ENCODE results near the gene ABCC8. TPM values are rescaled to one million over a fixed set of nuclear protein-coding genes. Genes with fewer than 3 reads are reported as not detected.

The ABCC8 gene
- total RNA-seq, 2 donors from 2014 or later: 0.55 TPM; not detected in 1

GRCh38 chr11:17524221-17524620 is 47.6 kb upstream of the ABCC8 start:
- Mint-ChIP-seq H3K4me1 (peaks cover 2% of the 10 kb centered on the region), H3K36me3 (ENCODE audit: low read depth) (no peaks in the 10 kb centered on the region), H3K27me3 (ENCODE audit: insufficient read depth) (peaks cover 2% of the 10 kb centered on the region), H3K27ac (no peak overlapping the region), H3K4me3 (no peak overlapping the region), H3K9me3 (no peaks in the 10 kb centered on the region)
- Histone ChIP-seq H3K9me3 (ENCODE audit: control insufficient read depth, low read length) (no peaks in the 10 kb centered on the region), H3K9ac (ENCODE audit: extremely low read depth, low read length, poor library complexity, severe bottlenecking) (no peak overlapping the region), H3K27ac (ENCODE audit: low read depth, low read length) (no peak overlapping the region), H3K4me3 (ENCODE audit: low read length) (no peak overlapping the region), H3K4me1 (ENCODE audit: control insufficient read depth, insufficient read depth, low read length) (no peaks in the 10 kb centered on the region), H3K27me3 (ENCODE audit: control insufficient read depth, insufficient read depth, low read length, poor library complexity, severe bottlenecking) (no peaks in the 10 kb centered on the region), H3K36me3 (ENCODE audit: control insufficient read depth, insufficient read depth, low read length) (no peaks in the 10 kb centered on the region)
- TF ChIP-seq CTCF (conservative IDR thresholded peaks at IDR 0.05): no peak
- no peak for DNase-seq
- WGBS, 2 experiments (ENCODE audit: insufficient coverage in 1 of 2, insufficient read length in 1 of 2): 81 to 93% methylated on average over 8 to 9 of the region's 9 CpGs

GRCh38 chr11:17522655-17523054 is 46.0 kb upstream of the ABCC8 start:
- Histone ChIP-seq H3K4me3 (ENCODE audit: low read length) (no peak overlapping the region), H3K36me3 (ENCODE audit: control insufficient read depth, insufficient read depth, low read length) (no peaks in the 10 kb centered on the region), H3K9ac (ENCODE audit: extremely low read depth, low read length, poor library complexity, severe bottlenecking) (no peak overlapping the region), H3K9me3 (ENCODE audit: control insufficient read depth, low read length) (no peaks in the 10 kb centered on the region), H3K27ac (ENCODE audit: low read depth, low read length) (no peak overlapping the region), H3K4me1 (ENCODE audit: control insufficient read depth, insufficient read depth, low read length) (no peaks in the 10 kb centered on the region), H3K27me3 (ENCODE audit: control insufficient read depth, insufficient read depth, low read length, poor library complexity, severe bottlenecking) (no peaks in the 10 kb centered on the region)
- Mint-ChIP-seq H3K4me3 (no peak overlapping the region), H3K27ac (no peak overlapping the region), H3K36me3 (ENCODE audit: low read depth) (no peaks in the 10 kb centered on the region), H3K9me3 (no peaks in the 10 kb centered on the region), H3K27me3 (ENCODE audit: insufficient read depth) (peaks cover 2% of the 10 kb centered on the region), H3K4me1 (no peaks in the 10 kb centered on the region)
- no peak for DNase-seq
- WGBS, 2 experiments (ENCODE audit: insufficient coverage in 1 of 2, insufficient read length in 1 of 2): 88 to 95% methylated on average over 4 to 17 of the region's 17 CpGs
- TF ChIP-seq CTCF (conservative IDR thresholded peaks at IDR 0.05): no peak

- DNase-seq: no peak
- no peak for TF ChIP-seq CTCF (conservative IDR thresholded peaks at IDR 0.05)
- no peaks in the 10 kb centered on the region for H3K4me1 ChIP-seq (ENCODE audit: control insufficient read depth, insufficient read depth, low read length)
- no peak overlapping the region for H3K9ac ChIP-seq (ENCODE audit: extremely low read depth, low read length, poor library complexity, severe bottlenecking)
- Mint-ChIP-seq H3K4me1 (no peaks in the 10 kb centered on the region), H3K27ac (no peak overlapping the region), H3K27me3 (ENCODE audit: insufficient read depth) (peaks cover 2% of the 10 kb centered on the region), H3K4me3 (no peak overlapping the region), H3K9me3 (no peaks in the 10 kb centered on the region), H3K36me3 (ENCODE audit: low read depth) (no peaks in the 10 kb centered on the region)
- no peaks in the 10 kb centered on the region for H3K36me3 ChIP-seq (ENCODE audit: control insufficient read depth, insufficient read depth, low read length)
- 93 to 95% methylated on average over 3 to 11 of the region's 11 CpGs for WGBS, 2 experiments (ENCODE audit: insufficient coverage in 1 of 2, insufficient read length in 1 of 2)
- H3K27me3 ChIP-seq (ENCODE audit: control insufficient read depth, insufficient read depth, low read length, poor library complexity, severe bottlenecking): no peaks in the 10 kb centered on the region
- no peak overlapping the region for H3K4me3 ChIP-seq (ENCODE audit: low read length)
- no peak overlapping the region for H3K27ac ChIP-seq (ENCODE audit: low read depth, low read length)
- no peaks in the 10 kb centered on the region for H3K9me3 ChIP-seq (ENCODE audit: control insufficient read depth, low read length)
Measured at GRCh38 chr11:17521106-17521900, 44.7 kb upstream of the ABCC8 start.
